GM19324 (cell line): ENCODE measurements around the gene CEP162.
"Not testable (repeated sequence)": the region's sequence is repeated elsewhere in the genome, so short reads cannot be mapped to it uniquely, and the experiment has no call there.

Source experiments
- ATAC-seq: cut with Tn5 transposase; IDR thresholded peaks from one replicate; pipeline ENCODE4 v1.9.1; 2021; ENCODE audit warnings: mild to moderate bottlenecking, moderate library complexity; ENCODE audit not compliant: unreplicated experiment, low FRiP score

The CEP162 gene

GRCh38 chr6:84156306-84156705, 71.1 kb downstream of the CEP162 start:
- no peak for ATAC-seq

- ATAC-seq: no peak
Observed at GRCh38 chr6:84151669-84152068, 75.8 kb downstream of the CEP162 start.

DNA sequence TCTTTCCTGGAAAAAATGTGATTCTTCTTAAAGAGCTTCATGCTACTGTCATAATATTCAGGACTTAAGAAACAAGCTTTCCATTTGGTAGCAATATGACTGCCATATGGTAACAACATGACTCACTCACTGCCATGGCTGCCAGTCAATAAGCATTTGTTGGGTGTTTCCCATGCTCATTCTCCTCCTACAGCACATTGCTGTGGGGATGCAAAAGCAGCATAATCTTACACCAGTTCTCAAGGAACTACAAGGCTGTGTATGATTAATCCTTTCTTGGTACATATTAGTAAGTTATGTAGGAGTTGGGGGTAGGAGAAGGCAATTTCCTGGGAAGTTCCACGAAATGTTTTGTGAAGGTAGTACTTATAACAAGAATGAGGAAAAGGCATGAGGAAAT, 76.7 kb downstream of the CEP162 start:
- no peak for ATAC-seq

GRCh38 chr6:84141521-84141920, 85.9 kb downstream of the CEP162 start:
- ATAC-seq: no peak

GRCh38 chr6:84139311-84139710, 88.1 kb downstream of the CEP162 start:
- no peak for ATAC-seq

GRCh38 chr6:84137989-84138575, 89.4 kb downstream of the CEP162 start:
- no peak for ATAC-seq

GRCh38 chr6:84137051-84137375, 90.4 kb downstream of the CEP162 start:
- no peak for ATAC-seq

DNA sequence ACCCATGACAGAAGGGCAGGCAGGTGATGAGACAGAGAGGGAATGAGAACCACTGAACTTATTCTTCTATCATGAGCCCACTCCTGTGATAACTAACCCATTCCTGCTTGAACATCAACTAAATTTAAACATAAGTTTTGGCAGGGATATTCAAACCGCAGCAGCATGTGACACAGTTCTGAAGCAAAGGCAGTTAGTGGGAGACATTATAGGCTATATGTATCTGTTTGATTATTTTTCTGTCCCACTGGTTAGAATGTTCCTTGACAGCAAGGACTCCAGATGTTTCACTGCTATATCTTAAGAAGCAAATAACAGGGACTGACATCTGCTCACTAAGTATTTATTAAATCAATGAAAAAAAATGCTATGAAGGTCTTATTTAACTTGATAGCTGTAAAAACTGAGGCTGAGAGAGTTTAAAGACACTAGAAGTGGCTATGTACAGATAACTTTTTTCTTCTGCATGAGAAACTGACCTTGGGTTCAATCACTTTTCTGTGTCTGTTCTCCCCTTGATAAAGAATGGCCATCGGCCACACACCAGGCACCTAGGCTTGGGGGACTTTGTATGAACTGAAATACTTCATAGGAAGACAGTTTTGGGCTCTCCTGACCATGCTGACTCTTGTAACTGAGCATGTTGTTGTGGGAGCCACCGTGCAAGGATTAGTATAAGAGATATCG, 90.9 kb downstream of the CEP162 start:
- no peak for ATAC-seq

- no peak for ATAC-seq
Observed at GRCh38 chr6:84135291-84135690, 92.2 kb downstream of the CEP162 start.

- not testable (repeated sequence) for ATAC-seq
Observed at GRCh38 chr6:84133385-84133784, 94.1 kb downstream of the CEP162 start.

- ATAC-seq: not testable (repeated sequence)
Observed at GRCh38 chr6:84129588-84129987, 97.9 kb downstream of the CEP162 start.

DNA sequence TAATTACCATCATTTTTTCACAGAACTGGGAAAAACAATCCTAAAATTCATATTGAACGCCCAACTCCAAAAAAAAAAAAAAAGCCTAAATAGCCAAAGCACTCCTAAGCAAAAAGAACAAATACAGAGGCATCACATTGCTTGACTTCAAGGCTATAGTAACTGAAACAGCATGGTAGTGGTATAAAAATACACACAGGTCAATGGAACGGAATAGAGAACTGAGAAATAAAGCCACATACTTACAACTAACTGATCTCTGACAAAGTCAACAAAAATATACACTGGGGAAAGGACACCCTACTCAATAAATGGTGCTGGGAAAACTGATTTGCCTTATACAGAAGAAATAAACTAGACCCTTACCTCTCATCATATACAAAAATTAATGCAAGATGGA, 104.3 kb downstream of the CEP162 start:
- no peak for ATAC-seq

DNA sequence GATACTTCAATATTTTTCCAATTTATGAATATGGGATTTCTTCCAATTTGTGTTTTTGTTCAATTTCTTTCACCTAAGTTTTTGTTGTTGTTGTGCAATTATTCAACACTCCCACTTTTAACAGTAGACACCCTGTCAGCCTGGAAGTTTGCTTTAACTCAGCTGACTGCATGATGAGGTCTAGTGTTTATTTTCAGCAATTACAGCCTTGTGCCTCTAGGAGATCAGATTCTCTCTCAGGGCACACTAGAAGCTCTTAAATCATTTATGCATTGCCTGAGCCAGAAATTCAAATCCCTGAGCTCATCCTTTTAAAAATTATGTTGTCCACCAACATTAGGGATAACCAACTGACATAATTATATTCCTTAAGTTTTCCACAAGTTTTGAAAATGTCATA, 108.2 kb downstream of the CEP162 start:
- ATAC-seq: no peak

GRCh38 chr6:84118191-84118590, 109.3 kb downstream of the CEP162 start:
- no peak for ATAC-seq

DNA sequence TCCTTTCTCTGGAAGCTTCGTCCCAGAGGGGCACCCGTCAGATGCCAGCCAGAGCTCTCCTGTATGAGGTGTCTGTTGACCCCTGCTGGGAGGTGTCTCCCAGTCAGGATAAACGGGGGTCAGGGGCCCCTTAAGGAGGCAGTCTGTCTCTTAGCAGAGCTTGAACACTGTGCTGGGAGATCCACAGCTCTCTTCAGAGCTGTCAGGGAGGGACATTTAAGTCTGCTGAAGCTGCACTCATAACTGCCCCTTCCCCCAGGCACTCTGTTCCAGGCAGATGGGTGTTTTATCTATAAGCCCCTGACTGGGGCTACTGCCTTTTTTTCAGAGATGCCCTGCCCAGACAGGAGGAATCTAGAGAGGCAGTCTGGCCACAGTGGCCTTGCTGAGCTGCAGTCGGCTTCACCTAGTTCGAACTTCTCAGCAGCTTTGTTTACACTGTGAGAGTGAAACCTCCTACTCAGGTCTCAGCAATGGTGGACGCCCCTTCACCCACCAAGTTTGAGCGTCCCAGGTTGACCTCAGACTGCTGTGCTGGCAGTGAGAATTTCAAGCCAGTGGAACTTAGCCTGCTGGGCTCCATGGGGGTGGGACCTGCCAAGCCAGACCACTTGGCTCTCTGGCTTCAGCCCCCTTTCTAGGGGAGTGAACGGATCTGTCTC, 112.4 kb downstream of the CEP162 start:
- not testable (repeated sequence) for ATAC-seq

DNA sequence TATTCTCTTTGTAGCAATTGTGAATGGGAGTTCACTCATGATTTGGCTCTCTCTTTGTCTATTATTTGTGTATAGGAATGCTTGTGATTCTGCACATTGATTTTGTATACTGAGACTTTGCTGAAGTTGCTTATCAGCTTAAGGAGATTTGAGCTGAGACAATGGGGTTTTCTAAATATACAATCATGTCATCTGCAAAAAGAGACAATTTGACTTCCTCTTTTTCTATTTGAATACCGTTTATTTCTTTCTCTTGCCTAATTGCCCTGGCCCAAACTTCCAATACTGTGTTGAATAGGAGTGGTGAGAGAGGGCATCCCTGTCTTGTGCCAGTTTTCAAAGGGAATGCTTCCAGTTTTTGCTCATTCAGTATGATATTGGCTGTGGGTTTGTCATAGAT, 116.1 kb downstream of the CEP162 start:
- ATAC-seq: not testable (repeated sequence)

DNA sequence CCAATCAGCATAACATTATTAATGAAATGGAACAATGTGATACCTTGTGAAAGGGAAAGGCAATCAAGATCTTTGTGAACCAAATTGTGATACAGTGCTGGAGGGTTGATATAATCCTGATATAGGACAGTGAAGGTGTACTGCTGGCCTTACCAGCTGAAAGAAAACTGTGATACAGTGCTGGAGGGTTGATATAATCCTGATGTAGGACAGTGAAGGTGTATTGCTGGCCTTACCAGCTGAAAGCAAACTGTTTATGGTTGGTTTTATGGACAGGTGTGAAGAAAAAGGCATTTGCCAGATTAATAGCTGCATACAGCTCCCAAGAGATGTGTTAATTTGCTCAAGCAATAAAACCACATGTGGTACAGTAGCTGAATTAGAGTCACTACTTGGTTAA, 119.9 kb downstream of the CEP162 start:
- ATAC-seq: no peak

DNA sequence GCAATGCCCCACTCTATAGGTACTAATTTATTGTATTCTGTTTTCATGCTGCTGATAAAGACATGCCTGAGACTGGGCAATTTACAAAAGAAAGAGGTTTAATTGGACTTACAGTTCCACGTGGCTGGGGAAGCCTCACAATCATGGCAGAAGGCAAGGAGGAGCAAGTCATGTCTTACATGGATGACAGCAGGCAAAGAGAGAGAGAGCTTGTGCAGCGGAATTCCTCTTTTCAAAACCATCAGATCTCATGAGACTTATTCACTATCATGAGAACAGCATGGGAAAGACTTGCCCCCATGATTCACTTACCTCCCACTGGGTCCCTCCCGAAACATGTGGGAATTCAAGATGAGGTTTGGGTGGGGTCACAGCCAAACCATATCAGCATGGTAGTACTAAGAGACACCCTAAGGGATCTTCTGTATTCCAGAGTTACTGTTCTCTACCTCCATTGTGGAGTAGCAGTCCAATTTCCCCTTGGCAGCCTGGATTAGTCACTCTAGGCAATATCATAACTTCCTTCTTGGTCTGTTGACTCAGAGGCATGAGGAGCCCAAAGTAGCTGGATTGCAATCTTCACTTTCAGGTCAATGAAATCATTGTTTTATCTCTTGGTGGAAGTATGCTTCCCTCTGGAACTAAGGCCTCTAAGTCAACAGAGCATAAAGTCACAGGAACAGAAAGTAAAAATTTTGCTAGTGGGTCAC, 122.1 kb downstream of the CEP162 start:
- ATAC-seq: not testable (repeated sequence)

GRCh38 chr6:84103029-84103428, 124.4 kb downstream of the CEP162 start:
- no peak for ATAC-seq

DNA sequence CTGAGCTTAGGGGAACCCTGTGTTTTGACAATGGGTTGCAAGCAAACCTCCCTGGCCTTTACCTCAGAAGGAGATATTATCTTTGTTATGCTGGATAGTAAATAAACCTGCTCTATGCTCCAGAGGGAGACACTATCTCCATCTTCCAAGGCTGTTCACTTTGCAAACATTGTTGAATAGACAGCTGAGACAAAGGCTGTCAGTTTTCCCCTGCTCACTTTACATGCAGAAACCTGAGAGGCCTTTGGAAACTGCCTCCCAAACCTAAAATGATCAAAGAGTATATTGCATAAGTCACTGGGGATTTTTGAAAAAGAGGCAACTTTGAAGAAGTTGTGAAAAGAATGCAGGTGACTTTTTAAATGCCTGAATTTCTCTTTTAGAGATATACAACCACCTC, 132.3 kb downstream of the CEP162 start:
- ATAC-seq: no peak
